ENCODE measurements around the gene TMEM131L. TPM values are rescaled to one million over a fixed set of nuclear protein-coding genes. Genes with fewer than 3 reads are reported as not detected.

Gene TMEM131L
- total and polyA plus RNA-seq, 7 donors, result 0.60 to 27.2 (median 12.1) TPM

DNA sequence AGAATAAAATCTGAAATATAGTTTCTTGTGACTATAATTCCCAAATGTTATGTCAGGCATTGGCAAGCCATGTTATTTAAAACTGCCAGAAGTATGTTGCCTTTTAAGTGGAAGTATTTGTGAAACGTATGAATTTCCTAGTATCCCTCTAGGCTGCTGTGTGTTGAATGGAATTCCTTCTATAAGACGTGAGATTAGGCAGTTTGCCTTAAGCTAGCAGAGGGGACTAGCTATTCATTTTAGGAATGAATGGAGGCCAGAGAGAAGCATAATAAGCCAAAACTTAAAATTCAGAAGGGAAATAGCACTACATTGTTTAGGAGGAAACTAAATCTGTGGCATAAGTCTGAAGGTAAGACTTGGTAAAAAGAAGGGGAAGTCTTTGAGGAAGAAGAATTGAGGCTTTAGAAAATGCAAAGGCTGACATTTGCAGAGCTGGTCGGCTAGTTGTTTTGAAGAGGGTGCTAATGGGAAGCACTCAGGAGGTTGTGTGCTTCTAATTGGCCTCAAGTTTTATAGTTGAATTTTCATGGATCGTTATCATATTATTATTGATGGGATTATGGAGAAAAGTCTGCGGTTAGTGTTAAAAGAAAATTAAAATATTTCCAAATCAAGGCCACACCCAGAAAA lies 57.1 kb downstream of the TMEM131L start:
- Histone ChIP-seq H3K36me3 (no peaks in the 10 kb centered on the region), H3K27ac (peak overlapping the region in 3 of 4 donors; percentile 7 to 45 (median 42)), H3K4me1 (peaks cover 0 to 35% (median 28%) of the 10 kb centered on the region in 4 donors), H3K27me3 (no peaks in the 10 kb centered on the region), H3K4me3 (no peak overlapping the region), H3K9me3 (no peaks in the 10 kb centered on the region)
- WGBS, 2 donors, result 70 to 89% methylated on average over 5 of the region's 5 CpGs
- TF ChIP-seq POLR2A (IDR thresholded peaks at IDR 0.05), result no peak
- TF ChIP-seq, protein P1, sequence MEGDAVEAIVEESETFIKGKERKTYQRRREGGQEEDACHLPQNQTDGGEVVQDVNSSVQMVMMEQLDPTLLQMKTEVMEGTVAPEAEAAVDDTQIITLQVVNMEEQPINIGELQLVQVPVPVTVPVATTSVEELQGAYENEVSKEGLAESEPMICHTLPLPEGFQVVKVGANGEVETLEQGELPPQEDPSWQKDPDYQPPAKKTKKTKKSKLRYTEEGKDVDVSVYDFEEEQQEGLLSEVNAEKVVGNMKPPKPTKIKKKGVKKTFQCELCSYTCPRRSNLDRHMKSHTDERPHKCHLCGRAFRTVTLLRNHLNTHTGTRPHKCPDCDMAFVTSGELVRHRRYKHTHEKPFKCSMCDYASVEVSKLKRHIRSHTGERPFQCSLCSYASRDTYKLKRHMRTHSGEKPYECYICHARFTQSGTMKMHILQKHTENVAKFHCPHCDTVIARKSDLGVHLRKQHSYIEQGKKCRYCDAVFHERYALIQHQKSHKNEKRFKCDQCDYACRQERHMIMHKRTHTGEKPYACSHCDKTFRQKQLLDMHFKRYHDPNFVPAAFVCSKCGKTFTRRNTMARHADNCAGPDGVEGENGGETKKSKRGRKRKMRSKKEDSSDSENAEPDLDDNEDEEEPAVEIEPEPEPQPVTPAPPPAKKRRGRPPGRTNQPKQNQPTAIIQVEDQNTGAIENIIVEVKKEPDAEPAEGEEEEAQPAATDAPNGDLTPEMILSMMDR (IDR thresholded peaks at IDR 0.05), result no peak
- no peak for TF ChIP-seq POLR2AphosphoS5 (IDR thresholded peaks at IDR 0.05)
- TF ChIP-seq EP300 (IDR thresholded peaks at IDR 0.05), result no peak
- intact Hi-C loops (cut with DNase I), result no loop called here
- DNase-seq, result no peak

DNA sequence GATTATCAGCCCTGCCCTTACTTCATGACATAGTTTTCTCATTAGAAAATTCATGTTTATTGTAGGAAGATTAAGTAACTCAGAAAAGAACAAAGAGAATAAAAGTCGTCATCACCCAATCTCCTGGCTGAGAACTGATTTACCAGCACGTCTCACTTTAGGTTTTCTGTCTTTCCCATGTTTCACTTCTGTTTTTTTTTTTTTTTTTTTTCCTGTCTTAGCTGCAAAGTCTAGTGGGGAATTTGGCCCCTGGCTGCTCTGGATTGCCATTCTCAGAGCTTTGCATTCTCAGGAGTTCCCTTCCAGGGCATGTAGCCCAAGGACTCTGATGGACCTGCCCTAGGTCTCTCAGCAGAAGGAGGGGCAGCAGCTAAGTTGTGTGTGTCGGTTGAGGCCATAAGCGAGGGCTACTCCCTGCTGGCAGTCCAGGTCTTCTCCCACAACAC lies 57.8 kb downstream of the TMEM131L start:
- Histone ChIP-seq H3K27ac (peak overlapping the region in 3 of 4 donors; percentile 7 to 45 (median 42)), H3K4me1 (peaks cover 0 to 33% (median 24%) of the 10 kb centered on the region in 4 donors), H3K9me3 (no peaks in the 10 kb centered on the region), H3K4me3 (no peak overlapping the region), H3K27me3 (no peaks in the 10 kb centered on the region), H3K36me3 (no peaks in the 10 kb centered on the region)
- no peak for TF ChIP-seq EP300 (IDR thresholded peaks at IDR 0.05)
- TF ChIP-seq, protein P1 (IDR thresholded peaks at IDR 0.05), result no peak
- TF ChIP-seq POLR2AphosphoS5 (IDR thresholded peaks at IDR 0.05), result no peak
- no peak for TF ChIP-seq POLR2A (IDR thresholded peaks at IDR 0.05)
- 57 to 74% methylated on average over 4 of the region's 4 CpGs for WGBS, 2 donors
- no peak for DNase-seq
- intact Hi-C loops (cut with DNase I), result no loop called here

DNA sequence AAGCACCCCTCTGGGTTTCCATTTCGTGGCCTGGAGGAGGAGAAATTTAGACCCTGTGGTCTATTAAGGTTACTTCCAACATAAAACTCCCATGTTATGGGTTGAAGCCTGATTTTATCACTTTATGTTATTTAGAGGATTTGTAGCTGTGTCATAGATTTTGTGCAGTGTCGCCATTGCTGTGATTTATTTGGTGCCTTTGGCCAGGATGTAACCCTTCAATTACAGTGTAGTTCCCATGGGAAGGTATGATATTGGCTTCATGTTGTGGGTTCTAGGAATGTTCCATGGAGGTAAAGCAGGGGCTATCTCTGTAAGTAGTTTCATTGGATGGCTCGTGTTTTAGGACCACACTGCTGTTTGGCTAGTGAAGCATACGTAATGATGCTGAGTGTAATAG lies 58.5 kb downstream of the TMEM131L start:
- H3K4me3 ChIP-seq, result no peak overlapping the region
- DNase-seq, result no peak
- H3K27ac ChIP-seq, result peak overlapping the region in 2 of 4 donors; percentile 42 to 45
- no peaks in the 10 kb centered on the region for H3K36me3 ChIP-seq
- H3K9me3 ChIP-seq, result no peaks in the 10 kb centered on the region
- H3K27me3 ChIP-seq, result no peaks in the 10 kb centered on the region
- 86 to 97% methylated on average over 4 of the region's 4 CpGs for WGBS, 2 donors
- intact Hi-C loops (cut with DNase I), result no loop called here
- peaks cover 0 to 35% (median 23%) of the 10 kb centered on the region in 4 donors for H3K4me1 ChIP-seq
- TF ChIP-seq POLR2A (IDR thresholded peaks at IDR 0.05) (no peak), POLR2AphosphoS5 (IDR thresholded peaks at IDR 0.05) (no peak), EP300 (IDR thresholded peaks at IDR 0.05) (no peak)
- TF ChIP-seq, protein P1 (IDR thresholded peaks at IDR 0.05), result no peak

DNA sequence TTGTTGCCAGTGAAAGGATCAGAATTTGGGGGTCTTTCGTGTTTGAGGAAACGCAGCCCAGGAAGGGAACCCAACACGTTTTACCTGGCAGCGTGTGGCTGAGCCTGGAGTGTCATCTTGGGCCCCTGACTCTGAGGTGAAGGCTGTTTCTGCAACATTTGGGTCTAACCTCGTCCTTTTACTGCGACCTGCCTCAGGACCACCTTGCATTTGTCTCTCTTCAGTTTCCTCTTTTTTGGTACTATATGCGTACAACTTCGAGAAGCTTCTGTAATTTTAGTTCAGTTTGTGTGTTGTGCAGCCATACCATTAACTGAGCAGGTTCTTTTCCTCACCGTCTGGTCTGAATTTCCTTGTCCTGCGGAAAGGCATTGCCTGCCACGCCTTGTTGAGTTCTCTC lies 61.5 kb downstream of the TMEM131L start:
- no peak overlapping the region for H3K27ac ChIP-seq
- H3K9me3 ChIP-seq, result no peaks in the 10 kb centered on the region
- no peak overlapping the region for H3K4me3 ChIP-seq
- TF ChIP-seq, protein P1 (IDR thresholded peaks at IDR 0.05), result no peak
- TF ChIP-seq POLR2AphosphoS5 (IDR thresholded peaks at IDR 0.05), result no peak
- no peak for TF ChIP-seq POLR2A (IDR thresholded peaks at IDR 0.05)
- no peak for TF ChIP-seq EP300 (IDR thresholded peaks at IDR 0.05)
- H3K4me1 ChIP-seq, result peaks cover 0 to 53% (median 42%) of the 10 kb centered on the region in 4 donors
- H3K27me3 ChIP-seq, result no peaks in the 10 kb centered on the region
- DNase-seq, result no peak
- WGBS, 2 donors, result 56 to 68% methylated on average over 11 of the region's 11 CpGs
- no peaks in the 10 kb centered on the region for H3K36me3 ChIP-seq
- intact Hi-C loops (cut with DNase I), result no loop called here
